Tibial nerve (tissue), 4 donors: ENCODE results near the gene GSTT2B. TPM values are rescaled to one million over a fixed set of nuclear protein-coding genes. Genes with fewer than 3 reads are reported as not detected.
"Not testable (repeated sequence)": the region's sequence is repeated elsewhere in the genome, so short reads cannot be mapped to it uniquely, and the experiment has no call there.

Experiments used
- DNase-seq, 2 donors: peaks; one replicate each; pipeline ENCODE4 v3.0.0-alpha.2; 2019; ENCODE audit warnings: low spot score in 2 of 2
- H3K27ac ChIP-seq, 4 donors: fragments of 200-600 bp; sonication (generic) in 3 of 4; one replicate each; pipeline ENCODE4 v1.5.1; 2017 to 2019; ENCODE audit warnings: mild to moderate bottlenecking in 1 of 4
- H3K27me3 ChIP-seq, 2 donors: fragments of 200-600 bp; sonication (generic) in 1 of 2; one replicate each; pipeline versions ENCODE4 v1.5.1 to v1.6.0; 2017 to 2019
- H3K36me3 ChIP-seq, 3 donors: fragments of 200-600 bp; sonication (generic); one replicate each; pipeline ENCODE4 v1.5.1; 2018 to 2019
- H3K4me1 ChIP-seq, 4 donors: fragments of 200-600 bp; sonication (generic) in 3 of 4; one replicate each; pipeline ENCODE4 v1.5.1; 2017 to 2019
- H3K4me3 ChIP-seq, 4 donors: fragments of 200-600 bp; sonication (generic) in 3 of 4; one replicate each; pipeline ENCODE4 v1.5.1; 2017 to 2019; ENCODE audit warnings: mild to moderate bottlenecking in 1 of 4, moderate library complexity in 1 of 4
- H3K9me3 ChIP-seq, 4 donors: fragments of 200-600 bp; sonication (generic) in 3 of 4; one replicate each; pipeline ENCODE4 v1.5.1; 2017 to 2019
- CTCF ChIP-seq, 5 experiments: fragments of 200-600 bp in 3 of 5; fragments of 450-650 bp in 2 of 5; sonication (generic) in 3 of 5; IDR thresholded peaks; one replicate each; pipeline ENCODE4 v1.5.1; 2016 to 2019; ENCODE audit warnings: antibody characterized with exemption in 5 of 5, mild to moderate bottlenecking in 3 of 5, moderate library complexity in 2 of 5
- EP300 ChIP-seq, 2 donors: sonication (generic); formaldehyde crosslinking; IDR thresholded peaks; one replicate each; pipeline ENCODE4 v1.6.1; 2017; ENCODE audit warnings: antibody characterized with exemption in 2 of 2, mild to moderate bottlenecking in 1 of 2
- POLR2A ChIP-seq, 2 donors: fragments of 450-650 bp; IDR thresholded peaks; one replicate each; pipeline ENCODE4 v1.6.1; 2017; ENCODE audit warnings: antibody characterized with exemption in 2 of 2, mild to moderate bottlenecking in 2 of 2, moderate library complexity in 2 of 2
- WGBS, 2 donors: methylation state at CpG; one replicate each; pipeline ENCODE4 v1.1.5; 2018; 5-methylcytosine and 5-hydroxymethylcytosine counted together
- total RNA-seq, 4 donors: library from RNA; depleted of rRNA; stranded (reverse); fragments of >200 nt; gene quantifications; one replicate each; pipeline ENCODE4 v1.1.0, GENCODE V29; 2016

Gene GSTT2B
- total RNA-seq, 4 donors from 2014 or later, result 0.66 to 17.8 (median 8.7) TPM

DNA sequence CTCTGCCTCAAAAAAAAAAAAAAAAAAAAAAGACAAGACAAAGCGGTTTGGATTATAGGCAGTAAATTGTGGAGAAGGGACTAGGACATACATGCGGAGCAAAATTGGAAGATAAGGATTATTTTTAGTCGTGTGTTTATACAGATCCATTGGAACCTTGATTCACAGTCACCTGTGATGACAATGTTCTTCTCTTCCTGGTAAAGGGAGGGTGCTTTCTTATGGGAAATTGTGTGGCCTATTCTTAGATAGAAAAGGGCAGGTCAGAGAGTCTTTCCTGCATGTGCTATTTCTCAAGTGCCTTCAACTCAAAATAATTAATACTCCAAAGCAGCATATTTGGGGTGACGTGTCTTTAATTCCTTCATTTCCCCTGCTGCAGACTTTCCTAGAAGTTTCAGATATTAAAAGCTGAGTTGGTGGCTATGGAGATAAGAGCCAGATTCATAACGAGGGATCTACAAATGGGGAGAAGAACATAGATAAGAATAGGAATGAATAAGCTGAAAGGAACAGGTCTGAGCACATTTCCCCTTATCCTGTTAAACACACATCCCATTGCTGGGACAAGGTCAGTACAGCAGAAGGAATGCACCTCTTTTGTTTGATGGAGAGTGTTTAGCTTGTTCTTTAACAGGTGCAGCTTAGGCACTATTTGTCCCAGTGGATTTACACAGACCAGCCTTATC, 22.5 kb downstream of the GSTT2B start:
- no peak overlapping the region for H3K27ac ChIP-seq
- no peaks in the 10 kb centered on the region for H3K36me3 ChIP-seq
- H3K9me3 ChIP-seq, result no peaks in the 10 kb centered on the region
- 68 to 78% methylated on average over 5 of the region's 5 CpGs for WGBS, 2 donors
- H3K4me1 ChIP-seq, result no peaks in the 10 kb centered on the region
- TF ChIP-seq CTCF (IDR thresholded peaks at IDR 0.05), result no peak
- TF ChIP-seq EP300 (IDR thresholded peaks at IDR 0.05), result no peak
- TF ChIP-seq POLR2A (IDR thresholded peaks at IDR 0.05), result no peak
- no peak overlapping the region for H3K4me3 ChIP-seq
- no peaks in the 10 kb centered on the region for H3K27me3 ChIP-seq
- DNase-seq, result no peak

DNA sequence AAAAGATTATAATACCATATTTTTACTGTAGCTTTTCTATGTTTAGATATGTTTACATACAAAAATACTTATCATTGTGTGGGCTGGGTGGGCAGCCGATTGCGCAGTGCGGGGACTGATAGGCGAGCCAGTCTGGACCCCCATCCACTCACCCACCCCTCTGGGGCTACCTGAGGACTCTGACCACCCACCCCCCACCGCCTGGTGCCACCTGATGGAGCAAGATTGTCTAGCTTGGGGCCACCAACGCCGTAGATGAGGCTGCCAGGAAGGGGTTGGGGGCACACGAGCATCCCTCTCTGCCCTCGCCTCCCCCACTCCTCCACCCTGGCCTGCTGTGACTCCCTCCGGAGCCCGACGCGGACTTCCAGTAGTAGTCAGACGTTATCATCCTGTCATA, 34.4 kb downstream of the GSTT2B start:
- TF ChIP-seq CTCF (IDR thresholded peaks at IDR 0.05) (no peak), EP300 (IDR thresholded peaks at IDR 0.05) (no peak), POLR2A (IDR thresholded peaks at IDR 0.05) (no peak)
- no peak overlapping the region for H3K27ac ChIP-seq
- no peaks in the 10 kb centered on the region for H3K27me3 ChIP-seq
- WGBS, 2 donors, result 73 to 75% methylated on average over 14 of the region's 14 CpGs
- H3K4me1 ChIP-seq, result no peaks in the 10 kb centered on the region
- no peak overlapping the region for H3K4me3 ChIP-seq
- H3K9me3 ChIP-seq, result peaks cover 0 to 15% (median 0%) of the 10 kb centered on the region in 4 donors
- no peak for DNase-seq
- H3K36me3 ChIP-seq, result peaks cover 0 to 51% (median 19%) of the 10 kb centered on the region in 3 donors

- 97 to 99% methylated on average over 5 of the region's 6 CpGs for whole genome bisulfite sequencing, 2 donors
- TF ChIP-seq EP300 (IDR thresholded peaks at IDR 0.05), result no peak
- TF ChIP-seq CTCF (IDR thresholded peaks at IDR 0.05), result no peak
- no peak for TF ChIP-seq POLR2A (IDR thresholded peaks at IDR 0.05)
- H3K27me3 ChIP-seq, result no peaks in the 10 kb centered on the region
- peaks cover 0 to 44% (median 19%) of the 10 kb centered on the region in 3 donors for H3K36me3 ChIP-seq
- H3K27ac ChIP-seq, result no peak overlapping the region
- H3K4me1 ChIP-seq, result no peaks in the 10 kb centered on the region
- DNase-seq, result no peak
- H3K4me3 ChIP-seq, result no peak overlapping the region
- peaks cover 0 to 15% (median 0%) of the 10 kb centered on the region in 4 donors for H3K9me3 ChIP-seq
These were observed 35.9 kb downstream of the GSTT2B start for GRCh38 chr22:23925020-23925606.

- no peak overlapping the region for H3K27ac ChIP-seq
- H3K4me3 ChIP-seq, result no peak overlapping the region
- TF ChIP-seq CTCF (IDR thresholded peaks at IDR 0.05) (no peak), EP300 (IDR thresholded peaks at IDR 0.05) (no peak), POLR2A (IDR thresholded peaks at IDR 0.05) (no peak)
- no peak for DNase-seq
- peaks cover 0 to 15% (median 0%) of the 10 kb centered on the region in 4 donors for H3K9me3 ChIP-seq
- H3K4me1 ChIP-seq, result no peaks in the 10 kb centered on the region
- H3K27me3 ChIP-seq, result no peaks in the 10 kb centered on the region
- 49 to 69% methylated on average over 2 of the region's 2 CpGs for whole genome bisulfite sequencing, 2 donors
- H3K36me3 ChIP-seq, result peaks cover 0 to 36% (median 19%) of the 10 kb centered on the region in 3 donors
These were observed 38.1 kb downstream of the GSTT2B start for GRCh38 chr22:23922921-23923320.

- H3K4me3 ChIP-seq, DNase-seq, H3K27ac ChIP-seq, H3K27me3 ChIP-seq, H3K4me1 ChIP-seq: not testable (repeated sequence)
- Histone ChIP-seq H3K9me3 (peaks cover 0 to 15% (median 0%) of the 10 kb centered on the region in 4 donors), H3K36me3 (peaks cover 0 to 36% (median 19%) of the 10 kb centered on the region in 3 donors)
- WGBS, 2 donors, result 92 to 93% methylated on average over 13 of the region's 13 CpGs
These were observed 39.3 kb downstream of the GSTT2B start for GRCh38 chr22:23921586-23922201.

DNA sequence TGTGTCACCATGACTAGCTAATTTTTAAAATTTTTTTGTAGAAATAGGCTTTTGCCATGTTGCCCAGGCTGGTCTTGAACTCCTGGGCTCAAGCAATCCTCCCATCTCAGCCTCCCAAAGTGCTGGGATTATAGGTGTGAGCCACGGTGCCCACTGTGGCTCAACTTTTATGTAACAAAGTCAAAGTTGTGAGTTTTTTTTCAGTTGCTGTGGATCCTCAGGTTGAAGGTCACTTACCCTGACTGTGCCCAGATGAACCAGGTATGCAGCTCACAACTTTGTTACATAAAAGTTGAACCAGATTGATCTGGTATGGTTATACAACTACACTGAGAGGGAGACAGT, 40.8 kb downstream of the GSTT2B start:
- not testable (repeated sequence) for DNase-seq, H3K9me3 ChIP-seq, H3K27me3 ChIP-seq, H3K27ac ChIP-seq, H3K4me1 ChIP-seq, H3K4me3 ChIP-seq
- WGBS, 2 donors, result 89 to 90% methylated on average over 1 of the region's 1 CpG
- H3K36me3 ChIP-seq, result peaks cover 0 to 21% (median 13%) of the 10 kb centered on the region in 3 donors
